GM21717 (cell line): ENCODE data around the gene ALX4.

Experiments used
- ATAC-seq: cut with Tn5 transposase; IDR thresholded peaks from one replicate; pipeline ENCODE4 v1.9.1; 2021; ENCODE audit warnings: mild to moderate bottlenecking, moderate library complexity; ENCODE audit not compliant: unreplicated experiment

Gene ALX4

DNA sequence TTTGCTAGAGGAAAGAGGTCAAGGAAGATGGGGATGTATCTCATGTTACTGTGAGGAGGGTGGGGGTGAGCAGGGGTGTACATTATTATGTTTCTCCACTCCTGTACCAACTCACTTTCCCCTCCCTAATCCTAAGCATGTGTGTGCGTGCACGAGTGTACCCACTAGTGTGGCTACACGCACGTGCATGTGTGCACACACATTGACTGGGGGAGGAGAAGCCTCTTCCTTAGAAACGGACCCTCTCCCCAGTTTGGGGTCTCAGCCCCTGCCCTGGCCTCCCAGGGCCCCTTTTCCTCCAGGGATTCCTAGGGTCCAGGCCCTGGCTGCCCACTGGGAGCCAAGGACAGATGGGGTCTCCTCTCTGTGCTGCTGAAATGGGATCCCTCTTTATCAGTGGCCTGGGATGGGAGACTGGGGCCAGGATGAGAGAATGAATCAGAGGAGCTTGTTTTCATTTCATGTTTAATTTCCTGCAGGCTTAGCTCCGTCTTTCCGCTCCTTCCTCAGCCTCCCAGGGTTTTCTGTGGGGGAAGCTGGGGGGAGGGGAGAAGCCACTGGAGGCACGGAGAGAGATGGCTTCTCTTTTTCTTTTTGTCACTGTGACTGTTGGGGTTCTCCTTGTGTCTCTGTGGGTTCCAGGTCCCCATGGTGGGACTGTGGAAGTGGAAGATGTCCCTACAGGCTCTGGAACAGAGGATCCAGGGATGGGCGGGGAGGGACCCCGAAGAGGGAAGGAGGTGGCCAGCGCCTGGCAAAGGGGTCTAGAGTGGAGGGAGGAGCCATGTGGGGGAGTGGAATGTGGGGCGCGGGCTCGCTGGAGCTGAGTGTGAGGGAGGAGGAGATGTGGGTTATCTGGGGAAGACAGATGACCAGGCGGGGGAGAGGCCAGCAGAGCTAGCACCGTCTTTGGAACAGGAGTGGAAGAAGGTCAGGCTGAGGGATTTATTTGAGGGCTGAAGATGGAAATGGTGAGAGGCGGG, 40.3 kb downstream of the ALX4 start:
- no peak for ATAC-seq

DNA sequence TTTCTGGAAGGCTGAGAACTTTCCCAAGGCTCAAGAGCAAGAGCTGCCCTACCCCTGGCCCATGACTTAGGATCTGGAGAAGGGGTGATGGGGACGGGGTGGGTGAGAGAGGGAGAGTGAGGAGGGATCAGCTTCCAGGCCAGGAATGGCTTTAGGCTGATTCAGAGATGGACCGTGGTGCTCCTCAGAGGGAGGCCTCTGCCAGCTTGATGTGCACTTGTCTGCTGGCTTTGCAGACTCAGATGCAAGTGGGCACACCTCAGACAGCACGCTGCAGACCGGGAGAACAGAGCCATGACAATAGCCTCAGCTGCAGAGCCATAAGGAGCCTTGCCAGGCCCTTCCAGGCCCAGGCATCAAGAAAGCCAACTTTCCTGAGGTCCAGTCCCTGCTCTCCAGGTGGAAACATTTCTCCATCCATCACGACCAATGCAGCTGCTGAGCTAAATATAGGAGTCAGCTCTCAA, 41.3 kb downstream of the ALX4 start:
- no peak for ATAC-seq

DNA sequence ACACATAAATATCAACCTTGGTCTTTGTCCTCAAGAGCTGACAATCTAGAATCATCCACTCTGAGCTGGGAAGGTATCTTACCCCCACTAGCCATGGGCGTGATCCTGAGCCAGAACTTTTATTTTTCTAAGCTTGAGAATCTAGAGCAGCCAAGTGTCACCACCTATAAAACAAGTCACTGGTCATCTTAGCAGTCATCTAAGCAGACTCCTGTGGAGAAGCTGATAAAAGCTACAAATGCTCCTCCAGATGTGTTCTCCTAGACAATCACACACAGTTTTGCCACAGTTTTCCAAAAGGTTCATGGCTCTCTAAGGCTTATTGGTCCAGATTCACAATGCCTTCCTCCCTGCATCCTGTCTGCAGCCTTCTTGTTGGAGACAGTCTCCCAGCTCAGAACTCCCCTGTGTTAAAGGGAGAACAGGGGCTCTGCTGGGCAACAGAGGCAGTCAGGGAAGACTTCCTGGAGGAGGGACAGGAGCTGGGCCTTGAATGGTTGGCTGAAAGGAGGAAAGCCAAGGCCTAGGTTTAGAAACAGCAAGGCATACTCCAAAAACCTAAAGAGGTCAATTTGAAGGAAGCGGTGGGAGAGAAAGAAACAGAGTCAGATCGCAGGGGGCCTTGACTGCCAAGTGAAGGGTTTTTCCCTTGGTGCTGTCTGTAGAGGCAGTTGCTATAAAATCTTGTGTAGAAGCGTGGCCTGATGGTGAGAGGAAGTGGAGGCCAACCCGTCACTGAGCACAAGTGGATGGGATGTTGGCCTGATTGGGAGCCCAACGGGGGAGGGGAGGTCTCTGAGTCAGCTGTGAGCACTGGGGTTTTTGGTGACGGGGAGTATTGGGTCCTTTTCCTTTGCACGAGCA, 42.0 kb downstream of the ALX4 start:
- ATAC-seq = no peak

DNA sequence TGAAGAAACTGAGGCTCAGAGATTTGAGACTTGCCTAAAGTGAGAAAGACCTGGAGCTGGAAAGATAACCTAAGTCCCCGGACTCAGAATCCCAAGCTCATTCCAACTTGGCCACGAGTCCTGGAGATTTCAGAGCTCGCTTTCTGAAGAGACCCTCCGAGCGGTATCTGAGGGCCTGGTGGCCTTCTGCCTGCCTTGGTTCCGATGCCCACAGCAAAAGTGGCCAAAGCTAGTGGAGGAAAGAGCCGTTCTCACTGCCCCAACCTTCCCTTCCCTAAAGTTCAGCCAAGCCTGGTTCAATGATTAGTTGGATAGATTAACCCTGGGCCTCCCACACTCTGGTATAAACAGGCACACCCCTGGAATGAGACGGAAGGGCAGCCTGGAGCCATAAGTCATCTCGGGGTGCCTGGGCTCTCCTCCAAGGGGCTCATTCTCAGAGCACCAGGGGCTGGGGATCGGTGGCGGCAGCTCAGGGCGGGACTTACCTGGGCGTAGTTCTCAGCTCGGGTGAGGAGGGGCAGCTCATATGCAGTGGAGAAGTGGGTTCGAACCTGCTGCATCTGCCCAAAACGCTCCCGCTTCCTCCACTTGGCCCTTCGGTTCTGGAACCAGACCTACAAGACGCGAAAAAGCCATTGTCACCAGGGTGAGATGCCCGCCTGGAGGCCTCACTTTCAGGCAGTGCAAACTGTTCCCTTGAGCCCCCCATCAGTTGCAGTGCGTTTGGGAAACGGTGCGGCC, 42.8 kb downstream of the ALX4 start:
- no peak for ATAC-seq

DNA sequence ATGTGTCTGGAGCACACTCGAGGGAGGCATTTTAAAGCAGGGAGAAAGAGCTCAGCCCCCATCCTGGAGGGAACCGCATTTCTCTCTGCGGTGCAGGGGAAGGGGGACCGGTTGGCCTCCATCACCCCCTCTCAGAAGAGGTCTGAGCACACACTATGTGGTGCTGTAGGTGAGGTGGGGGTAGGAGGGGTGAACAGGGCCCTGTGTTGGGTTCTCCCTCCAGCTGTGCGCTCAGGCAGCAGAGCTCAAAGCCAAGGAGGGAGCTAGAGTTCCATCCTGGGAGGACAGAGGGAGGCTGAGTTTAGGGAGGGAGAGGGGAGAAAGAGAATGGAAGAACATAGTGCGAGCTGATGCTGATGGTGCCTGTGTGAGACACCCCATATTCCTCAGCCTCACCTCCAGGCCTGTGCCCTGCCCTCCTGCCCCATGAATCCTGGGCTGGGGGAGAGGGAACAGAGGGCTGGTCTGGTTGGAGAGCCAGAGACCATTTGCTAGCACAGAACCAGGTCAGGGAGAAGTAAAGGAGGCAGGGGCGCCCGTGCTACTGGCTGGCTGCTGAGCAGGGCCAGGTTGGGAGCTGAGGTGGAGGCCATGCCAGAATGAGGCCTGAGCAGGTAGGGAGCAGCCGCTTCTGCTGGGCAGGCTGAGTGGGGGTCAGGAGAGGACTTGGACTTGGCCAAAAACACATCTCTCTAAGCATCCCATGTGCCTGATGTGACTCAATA, 43.7 kb downstream of the ALX4 start:
- no peak for ATAC-seq

DNA sequence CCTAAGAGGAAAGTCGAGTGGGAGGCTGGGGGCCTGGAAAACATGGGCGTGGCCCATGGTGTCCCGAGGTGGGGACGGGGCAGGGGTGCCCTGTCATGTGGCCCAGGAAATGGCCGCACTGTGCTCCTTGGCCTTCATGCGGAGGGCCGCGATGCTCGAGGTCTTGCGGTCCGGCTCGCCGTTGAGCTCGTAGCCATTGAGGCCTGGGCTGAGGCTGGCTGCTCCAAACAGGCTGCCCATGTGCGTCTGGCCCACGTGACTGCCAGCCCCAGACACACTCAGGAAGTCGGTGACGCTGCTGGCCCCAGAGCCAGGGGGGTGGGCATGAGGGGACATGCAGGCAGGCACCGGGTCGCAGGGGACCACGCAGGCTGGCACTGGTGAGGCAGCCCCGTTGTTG, 45.2 kb downstream of the ALX4 start:
- no peak for ATAC-seq

DNA sequence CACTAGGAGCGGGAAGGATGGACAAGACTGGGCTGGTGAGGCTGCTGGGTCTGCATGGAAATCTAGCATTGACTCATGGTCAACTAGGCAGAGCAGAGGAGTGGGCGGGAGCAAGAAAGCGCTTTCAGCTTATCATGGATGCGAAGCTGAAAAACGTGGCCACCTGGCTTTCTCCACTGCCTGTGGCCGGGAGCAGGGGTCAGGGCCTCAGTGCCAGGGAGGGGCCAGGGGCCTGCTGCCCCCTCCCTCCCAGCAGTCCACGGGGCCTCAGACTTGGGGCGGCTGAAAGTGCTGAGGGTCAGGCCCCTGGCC, 45.5 kb downstream of the ALX4 start:
- no peak for ATAC-seq

DNA sequence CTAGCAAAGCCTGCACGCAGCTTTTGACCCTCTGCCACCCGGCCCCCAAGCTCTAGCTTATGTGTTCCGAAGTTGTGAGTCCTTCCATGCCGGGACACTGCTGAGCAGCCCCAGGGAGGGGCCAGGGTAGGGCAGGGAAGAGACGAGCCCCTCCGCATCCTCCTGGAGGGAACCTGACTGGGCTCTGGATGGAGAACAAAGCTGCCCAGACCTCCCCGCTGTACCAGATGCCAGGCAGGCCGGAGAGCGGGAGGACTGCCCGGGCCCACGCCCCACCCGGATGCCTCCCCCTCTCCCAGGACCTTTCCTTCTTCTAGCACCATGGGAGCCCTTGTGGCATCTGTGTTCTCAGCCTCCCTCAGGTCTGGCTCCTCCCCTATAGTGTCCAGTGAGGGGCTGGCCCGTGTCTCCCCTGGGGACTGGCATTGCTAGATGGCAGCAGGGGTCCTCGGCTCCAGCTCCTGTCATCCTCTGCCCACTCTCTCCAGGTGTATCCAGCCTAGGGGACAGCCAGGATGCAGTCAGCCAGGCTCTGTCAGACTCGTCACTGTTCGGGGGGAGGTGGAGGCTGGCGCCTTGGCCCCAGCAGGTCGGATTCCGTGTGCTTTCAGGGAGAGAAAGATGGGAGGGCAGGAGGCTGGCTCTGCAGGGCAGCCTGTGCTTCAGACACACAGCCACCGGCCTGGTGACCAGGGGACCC, 46.1 kb downstream of the ALX4 start:
- no peak for ATAC-seq

DNA sequence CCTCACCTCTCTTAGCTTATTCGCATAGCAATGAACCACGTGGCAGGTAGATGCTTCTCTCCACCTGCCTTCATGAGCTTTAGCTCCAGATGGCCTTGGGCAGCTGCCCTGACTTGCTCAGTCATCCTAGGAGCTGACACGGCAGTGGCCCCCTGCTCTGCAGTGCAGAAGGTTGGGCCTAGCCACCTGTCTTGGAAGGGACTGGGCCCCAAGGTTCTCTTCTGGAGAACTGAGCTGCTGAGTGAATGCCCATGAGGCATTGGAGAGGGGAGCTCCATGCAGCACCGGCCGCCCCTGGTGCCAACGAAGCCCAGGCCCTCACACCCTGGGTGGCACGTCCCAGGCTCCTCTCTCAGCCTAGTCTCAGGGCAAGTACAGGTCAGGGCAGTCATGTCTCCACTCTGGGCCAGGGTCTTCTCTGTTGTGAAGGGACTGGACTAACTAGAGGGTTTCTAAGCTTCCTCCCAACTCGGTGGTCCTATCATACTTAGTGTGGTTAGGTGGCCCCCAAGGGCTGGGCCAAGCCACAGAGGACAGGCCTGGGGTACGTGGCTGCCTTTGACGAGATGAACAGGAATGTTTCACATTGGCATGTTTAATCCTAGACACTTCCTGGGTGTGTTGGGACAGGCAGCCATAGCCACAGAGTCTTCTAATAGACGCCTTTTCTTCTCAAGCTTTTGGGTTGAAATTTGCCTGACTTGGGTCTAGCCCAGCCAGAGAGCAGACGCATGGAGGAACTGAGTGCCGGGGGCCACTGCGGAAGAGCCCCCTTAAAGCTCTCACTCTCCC, 47.9 kb downstream of the ALX4 start:
- no peak for ATAC-seq

DNA sequence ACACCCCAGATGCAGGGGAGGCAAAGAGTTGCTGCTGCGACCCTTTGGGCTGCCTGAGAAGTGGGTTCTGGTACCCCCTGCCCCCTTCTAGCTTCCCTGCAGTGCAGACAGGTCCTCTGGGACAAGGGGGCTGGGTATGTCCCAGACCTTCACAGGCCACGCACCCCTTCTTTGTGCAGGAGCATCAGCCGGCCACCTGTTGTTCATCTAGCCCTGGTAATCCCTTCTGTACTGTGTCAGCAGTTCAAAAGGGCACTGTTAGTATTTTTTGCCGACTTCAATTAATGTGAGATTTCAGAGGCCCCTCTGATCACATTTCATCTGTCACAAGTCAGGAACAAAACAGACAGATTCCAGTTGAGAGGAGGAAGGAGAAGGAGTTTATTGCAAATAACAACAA, 49.9 kb downstream of the ALX4 start:
- no peak for ATAC-seq

DNA sequence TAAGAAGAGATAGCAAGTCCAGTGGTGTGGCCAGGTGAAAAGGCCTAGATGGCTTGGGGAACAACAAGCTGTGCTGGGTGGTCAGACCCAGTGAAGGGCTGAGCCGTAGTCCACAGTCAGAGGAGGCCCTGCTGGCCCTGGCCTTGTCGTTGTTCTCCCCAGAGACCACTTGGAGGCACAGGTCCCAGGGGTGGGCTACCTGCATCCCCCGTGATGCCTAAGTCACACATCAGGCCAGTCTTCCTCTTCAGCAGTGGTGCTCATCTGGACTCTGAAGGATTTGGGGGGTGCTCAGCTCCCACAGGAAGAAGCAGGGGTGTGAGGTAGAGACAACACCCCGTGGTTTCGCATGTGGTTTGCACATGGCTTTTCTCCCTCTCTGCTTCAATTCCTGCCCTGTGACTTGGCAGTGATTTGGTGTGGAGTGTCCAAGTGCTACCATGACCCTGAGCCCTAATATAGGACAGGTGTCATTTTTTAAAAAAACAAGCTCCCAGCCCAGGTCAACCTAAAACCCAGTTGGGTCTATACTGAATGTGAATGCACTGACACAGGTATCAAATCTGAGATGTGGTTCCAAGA, 51.0 kb downstream of the ALX4 start:
- no peak for ATAC-seq

DNA sequence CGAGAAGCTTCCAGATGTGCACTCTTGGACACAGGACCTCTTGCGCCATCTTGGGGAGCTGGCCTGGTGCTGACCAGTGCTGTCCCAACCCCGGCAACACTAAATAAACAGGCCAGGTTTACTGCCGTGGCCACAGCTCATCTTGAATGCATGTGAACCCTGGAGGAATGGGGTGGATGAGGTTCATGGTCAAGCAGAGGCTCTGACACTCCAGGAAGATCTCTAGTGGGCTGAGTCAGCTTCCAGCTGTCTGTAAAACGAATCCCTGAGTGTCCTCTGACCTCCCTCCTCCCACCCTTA, 51.8 kb downstream of the ALX4 start:
- ATAC-seq = no peak

DNA sequence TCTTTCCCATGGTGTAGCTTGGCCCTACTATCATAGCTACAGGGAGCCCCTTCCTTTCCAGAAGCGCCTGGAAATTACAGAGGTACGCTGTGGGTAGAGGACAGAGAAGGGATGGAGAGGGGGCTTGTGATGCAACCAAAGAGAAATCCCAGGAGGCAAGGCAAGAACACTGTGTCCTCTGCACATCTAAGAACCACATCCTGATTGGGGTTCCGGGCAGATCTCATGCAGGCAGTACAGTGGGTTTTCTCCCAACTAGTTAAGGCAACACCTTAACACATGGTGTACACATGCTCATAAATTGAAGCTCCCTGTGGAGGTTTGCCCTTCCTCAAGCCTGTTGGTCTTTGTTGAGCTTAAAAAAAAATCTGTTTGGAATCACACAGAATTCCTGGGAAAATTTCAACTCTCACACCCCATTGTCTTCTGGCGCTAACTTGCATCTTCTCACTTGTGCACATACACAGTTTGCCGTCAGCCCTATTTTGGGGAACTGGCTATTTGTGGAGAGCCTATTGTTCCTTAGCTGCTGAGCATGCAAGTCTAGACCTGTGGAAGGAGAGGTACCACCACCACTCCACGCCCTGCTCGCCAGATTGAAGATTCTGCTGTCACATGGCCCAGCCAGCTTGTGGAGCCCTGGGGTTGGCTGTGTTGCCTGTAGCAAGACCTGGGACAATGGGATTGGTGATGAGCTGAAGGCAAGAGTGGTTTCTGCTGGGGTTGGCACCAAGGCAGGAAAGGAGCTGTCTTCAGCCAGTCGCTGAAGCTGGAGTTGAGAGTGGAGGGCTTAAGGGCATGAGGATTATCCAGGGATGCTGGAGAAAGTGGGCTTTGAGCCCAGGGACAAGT, 52.4 kb downstream of the ALX4 start:
- no peak for ATAC-seq

DNA sequence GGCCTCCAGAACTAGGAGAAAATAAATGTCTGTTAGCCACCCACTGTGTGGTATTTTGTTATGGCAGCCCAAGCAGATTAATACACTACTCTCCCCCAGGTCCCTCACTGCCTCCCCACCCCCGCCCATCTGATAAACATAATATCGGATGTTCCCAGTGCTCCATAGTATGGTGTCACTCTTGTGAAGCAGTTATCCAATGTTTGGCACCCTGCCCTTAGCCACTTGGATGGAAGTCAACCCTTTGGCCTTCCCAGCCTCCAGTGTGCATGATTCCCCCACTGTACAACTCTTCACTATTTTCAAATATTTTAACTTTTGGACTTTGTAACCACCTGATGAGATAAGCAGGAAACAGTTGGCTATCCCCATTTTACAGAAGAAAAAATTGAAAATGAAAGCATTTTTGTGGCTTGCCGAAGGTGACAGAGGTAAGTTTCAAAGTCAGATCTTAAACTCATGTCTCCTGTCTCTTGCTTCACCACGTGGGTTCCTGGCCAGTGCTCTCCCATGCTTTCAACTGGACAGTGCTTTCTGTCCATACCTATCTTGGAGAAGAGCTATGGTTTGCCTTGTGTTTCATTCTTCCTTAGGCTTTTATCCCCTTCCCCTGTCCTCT, 53.2 kb downstream of the ALX4 start:
- no peak for ATAC-seq

DNA sequence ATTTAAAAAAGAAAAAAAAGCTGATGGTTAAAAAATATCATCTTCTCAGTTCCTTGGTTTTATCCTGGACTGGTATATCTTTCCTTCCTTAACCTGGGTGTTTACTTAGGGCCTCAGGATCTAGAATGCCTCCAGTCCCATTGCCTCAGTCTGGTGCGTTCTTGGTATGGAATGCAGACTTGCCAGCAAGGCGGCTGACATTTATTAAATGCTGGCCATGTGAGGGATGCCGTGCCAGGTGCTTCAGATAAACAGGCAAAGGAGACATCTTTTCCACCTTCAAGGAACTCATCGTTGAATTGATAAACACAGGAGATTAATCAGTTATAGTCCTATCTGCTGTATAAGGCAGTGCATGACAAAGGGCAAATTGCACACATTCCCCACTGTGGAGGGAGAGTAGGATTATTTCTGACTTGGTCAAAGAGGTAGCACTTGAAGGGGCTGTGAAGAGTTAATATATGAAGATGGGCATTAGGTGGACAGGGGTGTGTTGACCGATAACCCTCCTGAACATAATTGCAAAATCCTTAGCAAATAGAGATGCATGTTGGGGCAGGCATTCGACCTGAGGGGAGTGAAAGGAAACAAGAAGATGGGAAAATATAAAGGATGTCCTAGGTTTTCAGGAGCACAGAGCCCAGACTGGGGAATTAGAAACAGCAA, 54.4 kb downstream of the ALX4 start:
- no peak for ATAC-seq

DNA sequence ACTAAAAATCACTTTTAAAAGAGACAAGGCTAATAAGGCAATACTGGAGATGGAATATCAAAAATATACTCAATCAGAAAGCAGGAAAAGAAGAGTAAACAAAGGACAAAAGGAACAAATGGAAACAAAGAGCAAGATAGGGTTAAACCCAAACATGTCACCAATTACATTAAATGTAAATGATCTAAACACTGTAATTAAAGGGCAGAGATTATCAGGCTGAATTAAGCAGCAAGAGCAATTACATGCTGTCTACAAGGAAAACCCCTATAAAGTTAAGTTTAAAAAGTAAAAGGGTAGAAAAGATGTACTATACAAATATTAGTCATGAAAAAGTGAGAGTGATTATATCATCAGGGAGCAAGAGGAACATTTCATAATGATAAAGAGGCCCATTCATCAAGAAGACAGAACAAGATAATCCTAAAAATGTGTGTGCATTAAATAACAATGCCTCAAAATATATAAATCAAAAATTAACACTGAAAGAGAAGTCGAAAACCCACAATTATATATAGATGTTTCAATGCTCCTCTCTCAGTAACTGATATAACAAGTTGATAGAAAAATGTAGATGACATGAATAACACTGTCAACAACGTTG, 56.8 kb downstream of the ALX4 start:
- no peak for ATAC-seq

DNA sequence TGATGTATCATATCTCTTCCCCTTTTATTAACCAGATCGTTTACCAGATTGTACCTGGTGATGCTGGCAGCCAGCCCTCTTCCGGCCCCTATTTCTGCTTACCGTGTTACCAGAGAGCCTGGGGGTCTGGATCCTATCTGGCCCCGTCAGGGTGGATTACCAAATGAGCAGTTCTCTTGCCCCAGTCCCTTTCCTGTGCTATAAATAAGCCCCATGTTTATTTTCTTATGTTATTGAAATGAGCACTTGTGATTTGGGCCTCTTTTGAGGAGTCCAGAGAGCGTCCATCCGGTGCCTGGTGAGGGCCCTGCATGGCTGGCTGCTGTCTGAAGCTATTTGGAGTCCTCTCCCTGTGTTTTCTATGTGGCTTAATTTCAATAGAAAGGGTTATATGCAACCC, 59.5 kb downstream of the ALX4 start:
- ATAC-seq = no peak
